ENCODE measurements around the gene RPRD2. TPM values are rescaled to one million over a fixed set of nuclear protein-coding genes. Genes with fewer than 3 reads are reported as not detected.
A peak's percentile ranks its signal among the peaks of the same experiment; 100 is the strongest.

Gene RPRD2
- total and polyA plus RNA-seq, 12 donors: 7.3 to 44.5 (median 23.5) TPM

DNA sequence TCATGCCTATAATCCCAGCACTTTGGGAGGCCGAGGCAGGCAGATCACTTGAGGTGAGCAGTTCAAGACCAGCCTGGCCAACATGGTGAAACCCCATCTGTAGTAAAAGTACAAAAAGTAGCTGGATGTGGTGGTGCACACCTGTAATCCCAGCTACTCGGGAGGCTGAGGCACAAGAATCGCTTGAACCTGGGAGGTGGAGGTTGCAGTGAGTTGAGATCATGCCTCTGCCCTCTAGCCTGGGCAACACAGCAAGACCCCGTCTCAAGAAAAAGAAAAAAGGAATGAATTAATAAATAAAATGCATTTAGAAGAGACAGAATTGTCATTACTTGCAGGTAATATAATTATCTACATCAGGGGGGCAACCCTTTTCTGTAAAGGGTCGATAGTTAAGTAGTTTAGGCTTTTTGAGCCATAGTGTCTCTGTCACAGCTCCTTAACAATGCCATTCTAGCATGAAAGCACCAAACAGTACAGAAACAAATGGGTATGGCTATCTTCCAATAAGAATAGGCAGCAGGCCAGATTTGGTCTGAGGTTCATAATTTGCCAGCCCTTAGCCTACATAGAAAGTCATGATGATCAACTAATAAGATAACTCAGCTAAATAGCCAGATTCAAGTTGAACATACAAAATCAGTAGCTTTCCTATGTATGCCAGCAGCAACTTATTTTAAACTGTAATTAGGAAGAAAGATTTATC lies 56.8 kb downstream of the RPRD2 start:
- H3K4me1 ChIP-seq (replicated peaks in 1 of 2): peaks cover 0 to 11% of the 10 kb centered on the region in 2 donors
- H3K4me3 ChIP-seq: no peak overlapping the region
- intact Hi-C loops (cut with DNase I): no loop called here
- no peaks in the 10 kb centered on the region for H3K9me3 ChIP-seq (replicated peaks in 1 of 3)
- no peaks in the 10 kb centered on the region for H3K27me3 ChIP-seq
- peak in 4 of 7 donors; percentile 39 to 65 (median 46) for DNase-seq
- TF ChIP-seq CTCF (IDR thresholded peaks at IDR 0.05) (no peak), POLR2A (IDR thresholded peaks at IDR 0.05) (no peak)
- peaks cover 0 to 14% of the 10 kb centered on the region in 2 donors for H3K36me3 ChIP-seq (replicated peaks in 1 of 2)
- WGBS, 4 donors: 71 to 80% (median 79%) methylated on average over 5 of the region's 5 CpGs
- H3K27ac ChIP-seq: no peak overlapping the region

- Histone ChIP-seq H3K4me1 (replicated peaks in 1 of 2) (peaks cover 0 to 11% of the 10 kb centered on the region in 2 donors), H3K4me3 (no peak overlapping the region), H3K27me3 (no peaks in the 10 kb centered on the region), H3K9me3 (replicated peaks in 1 of 3) (no peaks in the 10 kb centered on the region), H3K36me3 (replicated peaks in 1 of 2) (peaks cover 0 to 14% of the 10 kb centered on the region in 2 donors), H3K27ac (no peak overlapping the region)
- WGBS, 4 donors: 96 to 99% (median 97%) methylated on average over 2 of the region's 2 CpGs
- TF ChIP-seq CTCF (IDR thresholded peaks at IDR 0.05) (no peak), POLR2A (IDR thresholded peaks at IDR 0.05) (no peak)
- no peak for DNase-seq
- intact Hi-C loops (cut with DNase I): no loop called here
Measured at GRCh38 chr1:150422541-150422940, 58.6 kb downstream of the RPRD2 start.

DNA sequence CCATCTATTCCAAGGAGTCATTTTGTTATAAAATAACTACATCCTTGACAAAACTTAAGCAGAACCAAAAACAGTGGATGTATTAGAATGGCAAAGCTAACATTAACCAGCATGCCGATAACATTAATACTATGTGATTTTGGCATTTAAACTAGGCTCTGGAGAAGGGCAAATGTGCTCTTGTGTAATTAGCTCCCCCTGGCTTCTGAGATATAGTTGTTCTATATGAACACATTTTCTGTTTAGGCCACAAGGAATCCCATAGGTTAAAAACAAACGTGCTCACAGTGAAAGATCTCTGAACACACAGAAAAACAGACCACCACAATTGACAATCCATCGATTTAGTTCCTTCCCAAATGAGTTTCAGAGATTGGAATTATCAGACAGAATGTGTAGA lies 65.9 kb downstream of the RPRD2 start:
- intact Hi-C loops (cut with DNase I): no loop called here
- Histone ChIP-seq H3K27ac (no peak overlapping the region), H3K9me3 (replicated peaks in 1 of 3) (no peaks in the 10 kb centered on the region), H3K4me3 (no peak overlapping the region), H3K27me3 (no peaks in the 10 kb centered on the region), H3K4me1 (replicated peaks in 1 of 2) (peaks cover 0 to 5% of the 10 kb centered on the region in 2 donors), H3K36me3 (replicated peaks in 1 of 2) (no peaks in the 10 kb centered on the region)
- no peak for DNase-seq
- 66 to 80% (median 75%) methylated on average over 3 of the region's 3 CpGs for WGBS, 4 donors
- TF ChIP-seq POLR2A (IDR thresholded peaks at IDR 0.05) (no peak), CTCF (IDR thresholded peaks at IDR 0.05) (no peak)

- H3K4me1 ChIP-seq (replicated peaks in 1 of 2): no peaks in the 10 kb centered on the region
- intact Hi-C loops (cut with DNase I): no loop called here
- H3K9me3 ChIP-seq (replicated peaks in 1 of 3): no peaks in the 10 kb centered on the region
- TF ChIP-seq CTCF (IDR thresholded peaks at IDR 0.05) (no peak), POLR2A (IDR thresholded peaks at IDR 0.05) (no peak)
- H3K27me3 ChIP-seq: no peaks in the 10 kb centered on the region
- 80 to 93% (median 89%) methylated on average over 2 of the region's 2 CpGs for WGBS, 4 donors
- H3K4me3 ChIP-seq: no peak overlapping the region
- H3K27ac ChIP-seq: no peak overlapping the region
- no peak for DNase-seq
- peaks cover 0 to 27% of the 10 kb centered on the region in 2 donors for H3K36me3 ChIP-seq (replicated peaks in 1 of 2)
Measured at GRCh38 chr1:150441121-150441520, 77.2 kb downstream of the RPRD2 start.
